GM23248 (cell line): ENCODE data around the gene THYN1.

Experiments used
- EZH2 ChIP-seq: fragments of 200-600 bp; sonication (generic); IDR thresholded peaks from 2 replicates; pipeline ENCODE4 v1.6.1; 2018; ENCODE audit warnings: antibody characterized with exemption, mild to moderate bottlenecking; ENCODE audit not compliant: insufficient read depth, poor library complexity, severe bottlenecking
- EZH2phosphoT487 ChIP-seq: fragments of 200-600 bp; sonication (generic); IDR thresholded peaks from 2 replicates; pipeline ENCODE4 v1.6.1; 2018; ENCODE audit warnings: antibody characterized with exemption, moderate library complexity, mild to moderate bottlenecking, low read depth; ENCODE audit not compliant: insufficient read depth

DNA sequence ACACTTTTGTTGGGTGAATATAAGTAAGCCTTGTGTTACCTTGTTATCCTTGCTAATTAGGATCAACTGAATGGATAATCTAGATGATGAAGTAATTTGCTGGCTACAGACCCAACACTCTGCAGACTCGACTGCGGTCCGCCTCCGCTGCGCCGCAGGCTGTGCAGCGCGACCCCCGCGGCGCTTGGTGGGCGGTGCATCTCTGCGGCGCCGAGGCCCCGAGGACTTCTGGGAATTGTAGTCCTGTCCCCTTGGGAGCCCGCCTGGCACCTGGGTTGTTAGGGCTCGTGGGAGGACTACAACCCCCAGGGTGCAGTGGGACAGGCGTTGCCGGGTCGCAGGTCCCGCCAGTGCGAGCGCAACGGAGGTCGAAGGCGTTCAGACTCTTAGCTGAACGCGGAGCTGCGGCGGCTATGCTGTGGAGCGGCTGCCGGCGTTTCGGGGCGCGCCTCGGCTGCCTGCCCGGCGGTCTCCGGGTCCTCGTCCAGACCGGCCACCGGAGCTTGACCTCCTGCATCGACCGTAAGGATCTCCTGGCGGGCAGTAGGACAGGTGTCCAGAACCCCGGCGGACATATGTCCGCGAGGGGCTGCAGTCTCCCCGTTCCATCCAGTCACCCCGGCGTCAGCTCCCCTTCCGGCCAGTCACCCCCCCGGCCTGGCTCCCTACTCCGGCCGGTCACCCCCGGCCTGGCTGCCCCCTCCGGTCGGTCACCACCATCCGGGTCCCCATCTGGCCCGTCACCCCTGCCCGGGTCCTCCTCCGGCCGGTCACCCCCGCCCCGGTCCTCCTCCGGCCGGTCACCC lies at the start of gene THYN1, which contains the start of gene ACAD8:
- TF ChIP-seq EZH2 (no peak), EZH2phosphoT487 (no peak)
